Ovary (tissue), 9 donors: ENCODE measurements around the gene RPTOR. TPM values are rescaled to one million over a fixed set of nuclear protein-coding genes. Genes with fewer than 3 reads are reported as not detected.
A peak's percentile ranks its signal among the peaks of the same experiment; 100 is the strongest.

ENCODE experiments used
- DNase-seq, 5 donors: peaks; one replicate each; pipeline ENCODE4 v3.0.0-alpha.2; 2019 to 2020
- H3K27ac ChIP-seq, 2 donors: fragments of 200-600 bp; one replicate each; pipeline versions ENCODE4 v1.5.1 to v1.8.0; 2019 to 2022
- H3K27me3 ChIP-seq: fragments of 200-600 bp; one replicate; pipeline ENCODE4 v1.8.0; 2022
- H3K36me3 ChIP-seq: fragments of 200-600 bp; sonication (generic); one replicate; pipeline ENCODE4 v1.5.1; 2019
- H3K4me1 ChIP-seq: one replicate; pipeline ENCODE4 v1.8.1; 2013; ENCODE audit warnings: mild to moderate bottlenecking, moderate library complexity; ENCODE audit not compliant: insufficient read depth
- H3K4me3 ChIP-seq: fragments of 200-600 bp; sonication (generic); one replicate; pipeline ENCODE4 v1.5.1; 2017
- H3K9me3 ChIP-seq, 2 donors: fragments of 200-600 bp in 1 of 2; sonication (generic) in 1 of 2; one replicate each; pipeline versions ENCODE4 v1.5.1 to v1.8.1; 2013 to 2019; ENCODE audit warnings: mild to moderate bottlenecking in 1 of 2, moderate library complexity in 1 of 2
- EP300 ChIP-seq: sonication (generic); formaldehyde crosslinking; IDR thresholded peaks from one replicate; pipeline ENCODE4 v1.6.1; 2017; ENCODE audit warnings: antibody characterized with exemption
- POLR2A ChIP-seq: fragments of 450-650 bp; IDR thresholded peaks from one replicate; pipeline ENCODE4 v1.6.1; 2017; ENCODE audit warnings: antibody characterized with exemption, mild to moderate bottlenecking, moderate library complexity
- WGBS, 3 donors: extraction: QIAGEN DNeasy Blood & Tissue Kit in 1 of 3; methylation state at CpG; one replicate each; pipeline versions ENCODE4 v1.1.5 to v1.1.7; 2013 to 2017; 5-methylcytosine and 5-hydroxymethylcytosine counted together
- intact Hi-C, 4 donors: fragments of 100-400 bp; cut with DNase I; formaldehyde crosslinking; loops; one replicate each; pipeline versions ENCODE4 v1.11.0 to v1.15.1; 2022 to 2023
- polyA plus RNA-seq, 2 donors: library from polyadenylated mRNA; stranded (reverse); fragments of 200-250 nt in 1 of 2; fragments of 350-450 nt in 1 of 2; fragmentation: Illumina TruSeq in 1 of 2; extraction: RNeasy Lipid Tissue Mini Kit (QIAGEN cat#74804) in 1 of 2; gene quantifications; one replicate each; pipeline ENCODE4 v1.2.3, GENCODE V29; 2013 to 2014
- total RNA-seq, 7 donors: library from RNA; depleted of rRNA in 2 of 7; stranded (reverse); fragments of >200 nt in 2 of 7; fragmentation: NEBNext Ultra II Directional in 3 of 7; extraction: Animal tissue kit (Norgen Biotek cat#: 25700) in 3 of 7; gene quantifications; one replicate each; pipeline versions ENCODE4 v1.1.0 to v1.2.4, GENCODE V29; 2016 to 2023
- TF ChIP-seq, protein P1 (sequence below), 3 donors: fragments of 450-650 bp in 2 of 3; fragments of 200-600 bp in 1 of 3; IDR thresholded peaks; one replicate each; pipeline versions ENCODE4 v1.5.1 to v1.8.0; 2016 to 2022; ENCODE audit warnings: antibody characterized with exemption in 3 of 3, mild to moderate bottlenecking in 1 of 3
- donor health status: DM: no; HTN: no; CAD: no; lungs with moderate emphysema.
- donor health status: DM: no; HTN: no; CAD: no.
- donor health status: Bipolar disorder and iron deficiency.
- donor health status: DM: yes; HTN: yes; CAD: no.
- donor health status: DM: no; HTN: no; CAD: no.
- donor health status: DM: yes; HTN: yes; CAD: no.

The RPTOR gene
- total and polyA plus RNA-seq, 9 donors: 11.1 to 41.9 (median 27.9) TPM

DNA sequence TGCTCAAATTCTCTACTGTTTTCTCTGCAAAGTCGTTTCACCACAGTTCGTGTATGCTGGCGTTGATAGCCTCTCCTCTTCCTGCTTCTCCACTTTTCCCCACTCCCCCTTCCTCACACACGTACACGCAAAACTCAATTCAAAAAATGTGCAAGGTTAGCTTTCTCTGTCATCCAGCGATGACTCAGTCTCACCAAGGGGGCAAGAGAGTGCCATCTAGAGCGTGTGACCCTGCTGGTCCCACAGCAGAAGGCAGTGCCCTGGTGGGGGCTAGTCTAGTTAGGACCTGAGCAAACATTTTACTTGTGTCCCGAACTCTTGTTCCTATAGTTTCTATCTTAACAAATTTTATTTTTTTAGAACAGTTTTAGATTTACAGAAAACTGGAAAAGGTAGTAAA is 325.8 kb downstream of the RPTOR start:
- intact Hi-C loops: loop anchor here in 2 of 4 donors (5.0 to 10.0 kb wide), 2 partner anchors 102 to 114 kb away; no protein-coding TSS in a partner anchor
- TF ChIP-seq, protein P1, sequence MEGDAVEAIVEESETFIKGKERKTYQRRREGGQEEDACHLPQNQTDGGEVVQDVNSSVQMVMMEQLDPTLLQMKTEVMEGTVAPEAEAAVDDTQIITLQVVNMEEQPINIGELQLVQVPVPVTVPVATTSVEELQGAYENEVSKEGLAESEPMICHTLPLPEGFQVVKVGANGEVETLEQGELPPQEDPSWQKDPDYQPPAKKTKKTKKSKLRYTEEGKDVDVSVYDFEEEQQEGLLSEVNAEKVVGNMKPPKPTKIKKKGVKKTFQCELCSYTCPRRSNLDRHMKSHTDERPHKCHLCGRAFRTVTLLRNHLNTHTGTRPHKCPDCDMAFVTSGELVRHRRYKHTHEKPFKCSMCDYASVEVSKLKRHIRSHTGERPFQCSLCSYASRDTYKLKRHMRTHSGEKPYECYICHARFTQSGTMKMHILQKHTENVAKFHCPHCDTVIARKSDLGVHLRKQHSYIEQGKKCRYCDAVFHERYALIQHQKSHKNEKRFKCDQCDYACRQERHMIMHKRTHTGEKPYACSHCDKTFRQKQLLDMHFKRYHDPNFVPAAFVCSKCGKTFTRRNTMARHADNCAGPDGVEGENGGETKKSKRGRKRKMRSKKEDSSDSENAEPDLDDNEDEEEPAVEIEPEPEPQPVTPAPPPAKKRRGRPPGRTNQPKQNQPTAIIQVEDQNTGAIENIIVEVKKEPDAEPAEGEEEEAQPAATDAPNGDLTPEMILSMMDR (IDR thresholded peaks at IDR 0.05): no peak
- no peak for TF ChIP-seq POLR2A
- TF ChIP-seq EP300: no peak
- Histone ChIP-seq H3K36me3 (no peaks in the 10 kb centered on the region), H3K4me3 (no peak overlapping the region), H3K9me3 (no peaks in the 10 kb centered on the region), H3K27ac (no peak overlapping the region), H3K27me3 (no peaks in the 10 kb centered on the region), H3K4me1 (peaks cover 2% of the 10 kb centered on the region)
- DNase-seq: no peak
- WGBS, 3 donors: 86 to 90% (median 87%) methylated on average over 8 of the region's 8 CpGs

DNA sequence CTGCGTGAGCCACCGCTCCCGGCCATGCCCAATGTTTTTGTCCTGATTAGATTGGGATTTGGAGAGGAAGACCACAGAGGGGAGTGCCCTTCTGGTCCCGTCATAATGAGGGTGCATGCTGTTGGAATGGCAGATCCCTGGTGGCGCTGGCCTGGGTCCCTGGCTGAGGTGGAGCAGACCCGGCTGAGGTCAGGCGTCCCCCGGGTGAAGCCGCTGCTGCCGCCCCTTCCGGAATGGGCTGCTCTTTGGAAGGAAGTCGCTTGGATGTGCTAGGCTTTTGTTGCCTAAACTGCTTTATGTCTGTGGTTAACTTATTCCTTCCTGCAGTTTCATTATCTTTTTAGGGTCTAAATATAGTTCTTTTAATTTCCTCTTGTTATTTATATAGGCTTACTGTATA is 326.7 kb downstream of the RPTOR start:
- Histone ChIP-seq H3K27me3 (no peaks in the 10 kb centered on the region), H3K4me3 (no peak overlapping the region), H3K9me3 (no peaks in the 10 kb centered on the region), H3K4me1 (peaks cover 2% of the 10 kb centered on the region), H3K36me3 (no peaks in the 10 kb centered on the region), H3K27ac (no peak overlapping the region)
- TF ChIP-seq POLR2A: no peak
- TF ChIP-seq, protein P1 (IDR thresholded peaks at IDR 0.05): no peak
- TF ChIP-seq EP300: no peak
- 21 to 46% (median 25%) methylated on average over 12 of the region's 12 CpGs for WGBS, 3 donors
- peak in 1 of 5 donors; percentile 7 for DNase-seq
- intact Hi-C loops: loop anchor here in 2 of 4 donors (5.0 to 10.0 kb wide), 2 partner anchors 101 to 113 kb away; no protein-coding TSS in a partner anchor

DNA sequence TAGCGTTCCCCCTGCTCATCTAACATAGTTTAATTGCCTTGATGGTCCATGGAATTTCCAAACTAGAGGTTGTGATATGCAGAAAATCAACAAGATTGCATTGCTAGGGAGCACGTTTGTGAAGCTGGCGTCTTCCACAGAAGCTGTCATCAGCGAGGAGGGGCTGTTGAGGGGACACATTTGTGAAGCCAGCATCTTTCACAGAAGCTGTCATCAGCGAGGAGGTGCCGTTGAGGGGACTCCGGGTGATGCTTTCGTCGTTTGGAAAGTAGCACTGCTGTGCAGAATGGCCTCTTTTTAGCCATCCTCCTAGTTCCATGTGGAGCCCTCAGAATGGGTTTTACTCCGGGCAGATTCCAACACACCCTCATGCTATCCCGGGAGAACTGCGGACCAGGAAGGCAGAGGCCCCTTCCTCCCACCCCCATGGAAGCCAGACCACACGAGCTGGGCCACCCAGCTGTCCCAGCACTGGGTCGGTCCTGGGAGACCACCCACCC is 327.4 kb downstream of the RPTOR start:
- Histone ChIP-seq H3K4me3 (no peak overlapping the region), H3K9me3 (no peaks in the 10 kb centered on the region), H3K27me3 (no peaks in the 10 kb centered on the region), H3K27ac (no peak overlapping the region), H3K4me1 (peaks cover 2% of the 10 kb centered on the region), H3K36me3 (no peaks in the 10 kb centered on the region)
- 52 to 62% (median 54%) methylated on average over 14 of the region's 14 CpGs for WGBS, 3 donors
- TF ChIP-seq, protein P1 (IDR thresholded peaks at IDR 0.05): no peak
- TF ChIP-seq EP300 (no peak), POLR2A (no peak)
- intact Hi-C loops: loop anchor here in 2 of 4 donors (5.0 to 10.0 kb wide), 2 partner anchors 100 to 113 kb away; no protein-coding TSS in a partner anchor
- no peak for DNase-seq

DNA sequence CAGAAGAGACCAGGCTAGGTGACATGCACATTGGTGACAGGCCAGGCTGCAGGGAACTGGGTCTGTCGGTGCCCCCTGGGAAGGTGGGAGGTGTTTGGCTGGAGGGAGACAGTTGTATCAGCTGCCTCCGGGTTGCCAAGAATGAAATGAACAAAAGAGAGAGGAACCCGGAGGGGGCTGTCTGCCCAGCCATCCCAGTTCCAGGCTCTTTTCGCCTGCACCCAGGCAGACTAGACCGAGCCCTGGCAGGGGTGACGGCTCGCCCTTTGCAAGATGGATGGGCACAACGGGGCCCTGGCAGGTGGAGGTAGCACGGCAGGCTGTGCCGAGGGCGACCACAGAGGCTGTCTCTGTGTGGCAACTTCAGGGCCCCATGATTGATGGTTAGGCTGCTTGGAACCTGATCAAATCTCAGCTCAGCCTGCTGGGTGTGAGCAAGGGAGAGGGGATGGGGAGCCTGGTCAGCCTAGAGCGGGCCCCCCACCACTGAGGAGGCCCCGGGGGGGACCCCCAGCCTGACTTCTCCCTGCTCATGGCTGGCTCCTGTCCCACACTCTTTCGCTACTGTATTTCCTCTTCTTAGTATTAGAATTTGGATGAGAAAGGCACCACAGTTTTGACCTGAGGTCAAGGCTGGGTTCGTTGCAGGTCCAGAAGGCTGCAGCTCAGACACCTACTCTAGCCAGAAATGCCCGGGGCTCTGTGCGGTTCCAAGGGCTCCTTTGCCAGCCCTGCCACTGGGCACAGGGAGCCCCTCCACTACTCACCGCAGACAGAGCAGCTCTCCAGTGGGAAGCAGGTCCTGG is 328.1 kb downstream of the RPTOR start:
- DNase-seq: peak in 2 of 5 donors; percentile 9 to 21
- WGBS, 3 donors: 72 to 73% (median 72%) methylated on average over 16 to 18 of the region's 18 CpGs

More for the DNA sequence above, 328.1 kb downstream of the RPTOR start:
- Histone ChIP-seq H3K36me3 (no peaks in the 10 kb centered on the region), H3K4me1 (peaks cover 2% of the 10 kb centered on the region), H3K9me3 (no peaks in the 10 kb centered on the region), H3K27ac (no peak overlapping the region), H3K4me3 (no peak overlapping the region), H3K27me3 (no peaks in the 10 kb centered on the region)
- TF ChIP-seq POLR2A: no peak
- TF ChIP-seq, protein P1 (IDR thresholded peaks at IDR 0.05): no peak
- no peak for TF ChIP-seq EP300
- intact Hi-C loops: loop anchor here in 2 of 4 donors (5.0 to 10.0 kb wide), 2 partner anchors 100 to 112 kb away; no protein-coding TSS in a partner anchor
